ENCODE data around the gene VASN. TPM values are rescaled to one million over a fixed set of nuclear protein-coding genes. Genes with fewer than 3 reads are reported as not detected.

Gene VASN
- total and polyA plus RNA-seq, 2 donors from 2014 or later: 75.7 to 82.7 TPM

DNA sequence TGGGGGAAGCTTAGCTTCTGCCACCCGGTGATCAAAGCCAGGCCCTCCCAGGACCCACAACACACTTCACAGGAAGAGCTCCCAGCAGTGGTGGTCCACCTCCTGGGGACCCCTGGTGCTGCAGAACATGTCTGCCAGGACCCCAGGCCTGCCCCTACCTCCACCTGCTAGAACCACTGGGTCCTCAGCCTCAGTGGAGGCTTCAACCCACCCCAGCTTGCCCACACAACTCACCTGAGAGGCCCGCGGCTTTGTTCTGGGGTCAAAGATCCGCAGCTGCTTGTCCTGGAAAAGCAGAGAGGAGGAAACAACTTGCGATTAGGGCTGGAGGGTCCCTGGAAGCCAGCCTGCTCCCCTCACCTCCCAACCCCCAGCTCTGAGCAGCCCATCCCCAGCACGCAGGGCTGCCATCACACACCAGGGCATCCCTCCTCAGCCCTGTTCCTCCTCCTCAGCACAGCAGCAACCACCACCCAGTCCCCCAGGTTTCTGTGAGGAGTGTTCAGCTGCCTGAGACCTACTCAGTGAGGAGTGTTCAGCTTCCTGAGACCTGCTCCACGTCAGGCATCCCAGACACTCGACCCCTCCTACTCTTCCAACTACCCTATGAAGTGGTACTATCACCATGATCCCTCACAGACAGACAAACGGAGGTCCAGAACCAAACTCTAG, 23.5 kb downstream of the VASN start:
- Histone ChIP-seq H3K4me3 (ENCODE audit: low read length in 3 of 3) (no peak overlapping the region), H3K27me3 (ENCODE audit: control insufficient read depth, insufficient read depth, low read length) (no peaks in the 10 kb centered on the region), H3K36me3 (ENCODE audit: control insufficient read depth in 2 of 3, insufficient read depth in 3 of 3, low read length in 3 of 3) (peaks cover 0 to 3% (median 0%) of the 10 kb centered on the region in 3 donors), H3K27ac (ENCODE audit: low read depth in 2 of 2, low read length in 2 of 2) (no peak overlapping the region), H3K9me3 (ENCODE audit: control insufficient read depth in 2 of 3, insufficient read depth in 1 of 3, low read length in 3 of 3) (no peaks in the 10 kb centered on the region), H3K4me1 (ENCODE audit: control insufficient read depth in 2 of 3, insufficient read depth in 2 of 3, low read depth in 1 of 3, low read length in 3 of 3) (peaks cover 0 to 11% (median 0%) of the 10 kb centered on the region in 3 donors), H3K9ac (ENCODE audit: low read length in 3 of 3) (no peak overlapping the region)
- FAIRE-seq (no peak), DNase-seq (peak in 2 of 5 donors; percentile 34 to 54)
- intact Hi-C loops (cut with DNase I): no loop called here
- TF ChIP-seq, protein P1, sequence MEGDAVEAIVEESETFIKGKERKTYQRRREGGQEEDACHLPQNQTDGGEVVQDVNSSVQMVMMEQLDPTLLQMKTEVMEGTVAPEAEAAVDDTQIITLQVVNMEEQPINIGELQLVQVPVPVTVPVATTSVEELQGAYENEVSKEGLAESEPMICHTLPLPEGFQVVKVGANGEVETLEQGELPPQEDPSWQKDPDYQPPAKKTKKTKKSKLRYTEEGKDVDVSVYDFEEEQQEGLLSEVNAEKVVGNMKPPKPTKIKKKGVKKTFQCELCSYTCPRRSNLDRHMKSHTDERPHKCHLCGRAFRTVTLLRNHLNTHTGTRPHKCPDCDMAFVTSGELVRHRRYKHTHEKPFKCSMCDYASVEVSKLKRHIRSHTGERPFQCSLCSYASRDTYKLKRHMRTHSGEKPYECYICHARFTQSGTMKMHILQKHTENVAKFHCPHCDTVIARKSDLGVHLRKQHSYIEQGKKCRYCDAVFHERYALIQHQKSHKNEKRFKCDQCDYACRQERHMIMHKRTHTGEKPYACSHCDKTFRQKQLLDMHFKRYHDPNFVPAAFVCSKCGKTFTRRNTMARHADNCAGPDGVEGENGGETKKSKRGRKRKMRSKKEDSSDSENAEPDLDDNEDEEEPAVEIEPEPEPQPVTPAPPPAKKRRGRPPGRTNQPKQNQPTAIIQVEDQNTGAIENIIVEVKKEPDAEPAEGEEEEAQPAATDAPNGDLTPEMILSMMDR (IDR thresholded peaks at IDR 0.05; ENCODE audit: borderline replicate concordance, extremely low read depth, insufficient read depth): no peak

- TF ChIP-seq, protein P1 (IDR thresholded peaks at IDR 0.05; ENCODE audit: borderline replicate concordance, extremely low read depth, insufficient read depth): no peak
- H3K36me3 ChIP-seq (ENCODE audit: control insufficient read depth in 2 of 3, insufficient read depth in 3 of 3, low read length in 3 of 3): peaks cover 0 to 3% (median 0%) of the 10 kb centered on the region in 3 donors
- no peak overlapping the region for H3K9ac ChIP-seq (ENCODE audit: low read length in 3 of 3)
- intact Hi-C loops (cut with DNase I): no loop called here
- H3K9me3 ChIP-seq (ENCODE audit: control insufficient read depth in 2 of 3, insufficient read depth in 1 of 3, low read length in 3 of 3): no peaks in the 10 kb centered on the region
- DNase-seq (no peak), FAIRE-seq (no peak)
- H3K27ac ChIP-seq (ENCODE audit: low read depth in 2 of 2, low read length in 2 of 2): no peak overlapping the region
- peaks cover 0 to 4% (median 2%) of the 10 kb centered on the region in 3 donors for H3K4me1 ChIP-seq (ENCODE audit: control insufficient read depth in 2 of 3, insufficient read depth in 2 of 3, low read depth in 1 of 3, low read length in 3 of 3)
- H3K27me3 ChIP-seq (ENCODE audit: control insufficient read depth, insufficient read depth, low read length): no peaks in the 10 kb centered on the region
- H3K4me3 ChIP-seq (ENCODE audit: low read length in 3 of 3): no peak overlapping the region
Measured at GRCh38 chr16:4399001-4399730, 27.5 kb downstream of the VASN start.

DNA sequence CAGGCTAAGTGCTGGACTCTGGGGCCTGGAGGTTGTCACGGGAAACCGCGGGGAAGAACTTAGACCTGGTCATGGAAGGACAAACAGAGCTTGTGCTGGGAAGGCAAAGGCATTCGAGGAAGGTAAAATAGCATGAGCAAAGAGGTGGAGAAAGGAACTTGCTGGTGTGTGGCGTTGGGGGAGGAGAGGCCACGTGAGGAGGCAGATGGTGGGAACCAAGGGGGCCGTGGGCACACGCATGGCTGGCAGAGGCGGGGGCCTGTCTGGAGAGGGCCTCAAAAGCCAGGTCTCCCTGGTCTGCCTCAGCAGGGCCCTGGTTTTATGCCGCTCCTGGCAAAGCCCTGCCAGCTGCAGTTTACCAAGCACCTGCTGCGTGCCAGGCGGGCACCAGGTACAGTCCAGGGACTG, 29.4 kb downstream of the VASN start:
- peaks cover 0 to 3% (median 0%) of the 10 kb centered on the region in 3 donors for H3K36me3 ChIP-seq (ENCODE audit: control insufficient read depth in 2 of 3, insufficient read depth in 3 of 3, low read length in 3 of 3)
- H3K27ac ChIP-seq (ENCODE audit: low read depth in 2 of 2, low read length in 2 of 2): no peak overlapping the region
- no peaks in the 10 kb centered on the region for H3K9me3 ChIP-seq (ENCODE audit: control insufficient read depth in 2 of 3, insufficient read depth in 1 of 3, low read length in 3 of 3)
- H3K4me1 ChIP-seq (ENCODE audit: control insufficient read depth in 2 of 3, insufficient read depth in 2 of 3, low read depth in 1 of 3, low read length in 3 of 3): peaks cover 0 to 4% (median 2%) of the 10 kb centered on the region in 3 donors
- FAIRE-seq (no peak), DNase-seq (peak; percentile 64 to 90 (median 76))
- no peak overlapping the region for H3K4me3 ChIP-seq (ENCODE audit: low read length in 3 of 3)
- intact Hi-C loops (cut with DNase I): loop anchor here (5.0 to 10.0 kb wide), 2 partner anchors 39 to 116 kb away; no protein-coding TSS in a partner anchor
- no peak overlapping the region for H3K9ac ChIP-seq (ENCODE audit: low read length in 3 of 3)
- H3K27me3 ChIP-seq (ENCODE audit: control insufficient read depth, insufficient read depth, low read length): no peaks in the 10 kb centered on the region
- TF ChIP-seq, protein P1 (IDR thresholded peaks at IDR 0.05; ENCODE audit: borderline replicate concordance, extremely low read depth, insufficient read depth): no peak
